Stomach (tissue), 9 donors: ENCODE results near the gene HNF4A. TPM values are rescaled to one million over a fixed set of nuclear protein-coding genes. Genes with fewer than 3 reads are reported as not detected.

ENCODE experiments used
- DNase-seq, 2 donors: peaks; one replicate each; pipeline versions ENCODE4 v3.0.0 to v3.0.0-alpha.2; 2013 to 2019
- H3K27ac ChIP-seq, 5 donors: fragments of 200-600 bp in 4 of 5; sonication (generic) in 4 of 5; one replicate each; pipeline ENCODE4 v1.5.1; 2013 to 2019; ENCODE audit warnings: mild to moderate bottlenecking in 1 of 5, moderate library complexity in 1 of 5
- H3K27me3 ChIP-seq, 3 donors: fragments of 200-600 bp; sonication (generic); one replicate each; pipeline ENCODE4 v1.5.1; 2017 to 2019; ENCODE audit warnings: mixed run types in 1 of 3
- H3K36me3 ChIP-seq, 4 donors: fragments of 200-600 bp; sonication (generic); 1 replicate in 3 of 4; 2 replicates in 1 of 4; pipeline ENCODE4 v1.5.1; 2016 to 2019
- H3K4me1 ChIP-seq, 4 donors: fragments of 200-600 bp; sonication (generic); one replicate each; pipeline ENCODE4 v1.5.1; 2016 to 2019
- H3K4me3 ChIP-seq, 4 donors: fragments of 200-600 bp; sonication (generic) in 3 of 4; one replicate each; pipeline ENCODE4 v1.5.1; 2016 to 2019; ENCODE audit warnings: mild to moderate bottlenecking in 1 of 4
- H3K9me3 ChIP-seq, 4 donors: fragments of 200-600 bp; sonication (generic); one replicate each; pipeline ENCODE4 v1.5.1; 2016 to 2019
- EP300 ChIP-seq: sonication (generic); formaldehyde crosslinking; IDR thresholded peaks from one replicate; pipeline ENCODE4 v1.6.1; 2017; ENCODE audit warnings: antibody characterized with exemption
- POLR2A ChIP-seq, 4 donors: fragments of 450-650 bp; IDR thresholded peaks; one replicate each; pipeline ENCODE4 v1.6.1; 2016; ENCODE audit warnings: antibody characterized with exemption in 4 of 4, control low read depth in 2 of 4, mild to moderate bottlenecking in 1 of 4, moderate library complexity in 1 of 4
- POLR2AphosphoS5 ChIP-seq, 3 donors: sonication (generic); formaldehyde crosslinking; IDR thresholded peaks; one replicate each; pipeline ENCODE4 v1.6.1; 2016; ENCODE audit warnings: antibody characterized with exemption in 3 of 3
- whole genome bisulfite sequencing, 5 donors: extraction: QIAGEN DNeasy Blood & Tissue Kit in 3 of 5; methylation state at CpG; one replicate each; pipeline versions ENCODE4 v1.1.5 to v1.1.7; 2013 to 2018; 5-methylcytosine and 5-hydroxymethylcytosine counted together
- intact Hi-C: fragments of 100-400 bp; cut with DNase I; formaldehyde crosslinking; loops from one replicate; pipeline ENCODE4 v1.15.1; 2023; ENCODE audit warnings: low total_unique reads
- polyA plus RNA-seq, 3 donors: library from polyadenylated mRNA; stranded (reverse); fragments of 200-250 nt; gene quantifications; one replicate each; pipeline ENCODE4 v1.2.3, GENCODE V29; 2013
- total RNA-seq, 5 donors: library from RNA; depleted of rRNA; stranded (reverse); fragments of >200 nt; gene quantifications; one replicate each; pipeline versions ENCODE4 v1.1.0 to v1.2.3, GENCODE V29; 2014 to 2016
- TF ChIP-seq, protein P1 (sequence below), 7 experiments: fragments of 450-650 bp in 4 of 7; fragments of 200-600 bp in 3 of 7; sonication (generic) in 3 of 7; IDR thresholded peaks; one replicate each; pipeline ENCODE4 v1.5.1; 2016 to 2019; ENCODE audit warnings: antibody characterized with exemption in 7 of 7, control low read depth in 2 of 7, mild to moderate bottlenecking in 1 of 7
- donor health status: healthy with polysubstance abuse.
- donor health status: Bipolar disorder and iron deficiency.
- donor health status: healthy.

The HNF4A gene
- total and polyA plus RNA-seq, 8 donors, result 1.3 to 64.8 (median 23.5) TPM

DNA sequence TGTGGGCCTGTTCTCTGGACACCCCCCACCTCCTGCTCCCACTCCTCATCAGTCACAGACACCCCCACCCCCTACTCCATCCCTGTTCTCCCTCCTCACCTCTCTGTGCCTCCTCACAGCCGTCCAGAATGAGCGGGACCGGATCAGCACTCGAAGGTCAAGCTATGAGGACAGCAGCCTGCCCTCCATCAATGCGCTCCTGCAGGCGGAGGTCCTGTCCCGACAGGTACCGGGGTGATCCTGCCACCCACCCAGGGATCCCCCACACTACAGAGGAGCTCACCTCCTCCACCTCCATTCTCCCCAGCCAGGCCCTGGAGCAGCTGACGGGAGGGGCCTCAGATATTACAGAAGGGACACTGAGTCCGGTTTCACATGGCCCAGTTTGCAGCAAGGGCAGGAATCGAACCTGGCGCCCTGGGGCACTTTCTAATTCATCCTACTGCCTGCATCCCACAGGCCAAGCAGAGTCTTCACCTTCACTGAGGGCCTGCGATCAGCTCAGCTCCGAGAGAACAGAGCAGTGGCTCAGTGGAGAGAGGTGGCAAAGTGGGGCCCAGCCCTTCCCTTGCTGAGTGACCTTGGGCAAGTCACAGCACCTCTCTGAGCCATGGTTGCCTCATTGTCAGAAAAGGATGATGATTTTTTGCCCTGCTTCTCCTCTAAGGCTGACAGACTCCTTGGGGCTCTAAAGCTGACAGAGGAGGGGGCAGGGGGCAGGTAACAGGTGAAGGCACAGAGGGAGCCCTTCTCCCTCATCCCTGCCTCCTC is 58.3 kb downstream of the HNF4A start:
- Histone ChIP-seq H3K27ac (no peak overlapping the region), H3K36me3 (peaks cover 0 to 47% (median 34%) of the 10 kb centered on the region in 4 donors)

DNA sequence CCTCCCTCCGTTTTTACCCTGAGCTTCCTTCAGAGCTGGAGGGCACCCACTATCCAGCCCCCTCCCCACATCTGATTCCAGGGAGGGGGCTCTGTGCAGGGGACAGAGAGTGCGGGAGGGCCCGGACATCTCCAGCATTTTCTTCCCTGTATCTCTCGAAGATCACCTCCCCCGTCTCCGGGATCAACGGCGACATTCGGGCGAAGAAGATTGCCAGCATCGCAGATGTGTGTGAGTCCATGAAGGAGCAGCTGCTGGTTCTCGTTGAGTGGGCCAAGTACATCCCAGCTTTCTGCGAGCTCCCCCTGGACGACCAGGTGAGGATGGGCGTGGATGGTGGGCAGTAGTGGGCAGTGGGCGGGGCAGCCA is 58.8 kb downstream of the HNF4A start:
- H3K4me1 ChIP-seq, result peaks cover 4 to 15% (median 10%) of the 10 kb centered on the region in 4 donors
- no peaks in the 10 kb centered on the region for H3K9me3 ChIP-seq
- 82 to 91% (median 84%) methylated on average over 16 of the region's 16 CpGs for WGBS, 5 donors
- peaks cover 0 to 53% (median 39%) of the 10 kb centered on the region in 4 donors for H3K36me3 ChIP-seq
- H3K4me3 ChIP-seq, result no peak overlapping the region
- no peak for DNase-seq
- H3K27me3 ChIP-seq, result peaks cover 0 to 27% (median 0%) of the 10 kb centered on the region in 3 donors
- intact Hi-C loops, result no loop called here
- H3K27ac ChIP-seq, result no peak overlapping the region
- TF ChIP-seq, protein P1, sequence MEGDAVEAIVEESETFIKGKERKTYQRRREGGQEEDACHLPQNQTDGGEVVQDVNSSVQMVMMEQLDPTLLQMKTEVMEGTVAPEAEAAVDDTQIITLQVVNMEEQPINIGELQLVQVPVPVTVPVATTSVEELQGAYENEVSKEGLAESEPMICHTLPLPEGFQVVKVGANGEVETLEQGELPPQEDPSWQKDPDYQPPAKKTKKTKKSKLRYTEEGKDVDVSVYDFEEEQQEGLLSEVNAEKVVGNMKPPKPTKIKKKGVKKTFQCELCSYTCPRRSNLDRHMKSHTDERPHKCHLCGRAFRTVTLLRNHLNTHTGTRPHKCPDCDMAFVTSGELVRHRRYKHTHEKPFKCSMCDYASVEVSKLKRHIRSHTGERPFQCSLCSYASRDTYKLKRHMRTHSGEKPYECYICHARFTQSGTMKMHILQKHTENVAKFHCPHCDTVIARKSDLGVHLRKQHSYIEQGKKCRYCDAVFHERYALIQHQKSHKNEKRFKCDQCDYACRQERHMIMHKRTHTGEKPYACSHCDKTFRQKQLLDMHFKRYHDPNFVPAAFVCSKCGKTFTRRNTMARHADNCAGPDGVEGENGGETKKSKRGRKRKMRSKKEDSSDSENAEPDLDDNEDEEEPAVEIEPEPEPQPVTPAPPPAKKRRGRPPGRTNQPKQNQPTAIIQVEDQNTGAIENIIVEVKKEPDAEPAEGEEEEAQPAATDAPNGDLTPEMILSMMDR (IDR thresholded peaks at IDR 0.05), result no peak
- TF ChIP-seq EP300 (no peak), POLR2AphosphoS5 (IDR thresholded peaks at IDR 0.05) (no peak), POLR2A (IDR thresholded peaks at IDR 0.05) (no peak)

More for the DNA sequence above, 58.3 kb downstream of the HNF4A start:
- Histone ChIP-seq H3K4me1 (peaks cover 4 to 15% (median 10%) of the 10 kb centered on the region in 4 donors), H3K9me3 (no peaks in the 10 kb centered on the region), H3K4me3 (no peak overlapping the region), H3K27me3 (peaks cover 0 to 27% (median 0%) of the 10 kb centered on the region in 3 donors)
- intact Hi-C loops, result no loop called here
- no peak for TF ChIP-seq POLR2AphosphoS5 (IDR thresholded peaks at IDR 0.05)
- TF ChIP-seq, protein P1 (IDR thresholded peaks at IDR 0.05), result no peak
- TF ChIP-seq EP300, result no peak
- no peak for TF ChIP-seq POLR2A (IDR thresholded peaks at IDR 0.05)
- DNase-seq, result no peak
- 90 to 96% (median 95%) methylated on average over 9 to 14 of the region's 14 CpGs for WGBS, 5 donors

DNA sequence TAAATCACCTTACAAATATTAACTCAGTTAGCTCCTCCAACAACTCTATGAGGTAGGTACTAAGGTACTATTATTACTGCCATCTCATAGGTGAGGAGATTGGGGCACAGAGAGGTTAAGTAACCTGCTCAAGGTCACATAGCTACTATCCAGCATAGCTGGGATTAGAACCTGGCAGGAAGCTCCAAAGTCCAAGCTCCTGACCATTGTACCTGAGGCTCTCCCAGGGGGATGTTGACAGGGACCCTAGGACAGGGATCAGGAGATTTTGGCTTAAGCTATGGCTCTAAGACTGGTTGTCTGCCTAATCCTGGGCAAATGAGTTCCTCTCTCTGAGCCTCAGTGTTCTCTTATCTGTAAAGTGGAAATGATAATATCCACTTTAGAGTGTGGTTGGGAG is 59.3 kb downstream of the HNF4A start:
- no peak for DNase-seq
- H3K27ac ChIP-seq, result no peak overlapping the region
- H3K4me1 ChIP-seq, result peaks cover 4 to 15% (median 10%) of the 10 kb centered on the region in 4 donors
- intact Hi-C loops, result no loop called here
- peaks cover 0 to 27% (median 0%) of the 10 kb centered on the region in 3 donors for H3K27me3 ChIP-seq
- H3K36me3 ChIP-seq, result peaks cover 0 to 57% (median 43%) of the 10 kb centered on the region in 4 donors
- H3K9me3 ChIP-seq, result no peaks in the 10 kb centered on the region
- TF ChIP-seq, protein P1 (IDR thresholded peaks at IDR 0.05), result no peak
- no peak for TF ChIP-seq POLR2A (IDR thresholded peaks at IDR 0.05)
- no peak for TF ChIP-seq EP300
- TF ChIP-seq POLR2AphosphoS5 (IDR thresholded peaks at IDR 0.05), result no peak
- H3K4me3 ChIP-seq, result no peak overlapping the region

DNA sequence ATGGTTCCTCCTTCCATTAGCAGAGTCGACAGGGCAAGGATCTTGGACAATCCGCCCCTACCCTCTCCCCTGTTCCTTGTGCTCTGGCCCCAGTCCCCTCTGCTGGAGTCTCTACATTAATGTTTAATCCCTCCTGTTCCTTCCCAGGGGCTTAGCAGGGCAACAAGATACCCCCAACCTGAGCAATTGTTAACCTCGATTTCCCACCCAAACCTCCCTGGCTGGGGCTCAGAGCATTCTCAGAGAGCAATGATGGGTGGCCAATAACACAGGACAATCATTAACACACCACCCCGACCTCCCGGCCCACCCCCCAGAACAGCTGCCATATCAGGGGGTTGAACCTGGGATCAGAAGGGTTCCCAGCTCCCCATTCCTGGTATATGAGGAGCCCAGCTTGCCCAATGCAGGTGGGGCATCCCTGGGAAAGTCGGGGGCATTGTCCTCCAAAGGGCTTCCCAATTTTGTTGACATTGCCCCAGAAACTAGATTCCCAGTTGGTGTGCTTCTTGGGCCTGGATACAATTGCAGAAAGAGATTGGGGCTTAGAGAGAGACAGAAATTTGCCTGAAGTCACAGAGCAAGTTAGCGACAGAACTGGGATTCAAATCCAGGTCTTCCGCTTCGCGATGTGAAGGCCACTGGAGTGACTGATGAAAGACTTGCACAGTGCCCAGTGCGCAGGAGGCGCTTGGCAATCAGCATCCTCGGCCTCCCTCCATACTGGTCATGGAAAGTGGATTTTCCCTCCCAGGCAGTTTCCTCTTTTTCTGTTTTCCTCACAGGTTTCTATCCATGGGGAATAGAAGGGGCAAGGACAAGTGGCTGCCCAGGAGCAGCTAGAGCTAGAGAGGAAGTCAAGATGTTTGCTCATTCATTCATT is 60.6 kb downstream of the HNF4A start:
- peaks cover 0 to 70% (median 51%) of the 10 kb centered on the region in 4 donors for H3K36me3 ChIP-seq
- no peak overlapping the region for H3K27ac ChIP-seq
- WGBS, 5 donors, result 85 to 92% (median 89%) methylated on average over 13 of the region's 13 CpGs
- H3K9me3 ChIP-seq, result no peaks in the 10 kb centered on the region
- peaks cover 0 to 23% (median 0%) of the 10 kb centered on the region in 3 donors for H3K27me3 ChIP-seq
- no peak for DNase-seq
- H3K4me1 ChIP-seq, result peaks cover under 1 to 6% (median 3%) of the 10 kb centered on the region in 4 donors
- TF ChIP-seq, protein P1 (IDR thresholded peaks at IDR 0.05), result no peak
- TF ChIP-seq EP300, result no peak
- no peak for TF ChIP-seq POLR2A (IDR thresholded peaks at IDR 0.05)
- no peak for TF ChIP-seq POLR2AphosphoS5 (IDR thresholded peaks at IDR 0.05)
- intact Hi-C loops, result no loop called here
- no peak overlapping the region for H3K4me3 ChIP-seq
